ENCODE data around the gene PMEPA1.

DNA sequence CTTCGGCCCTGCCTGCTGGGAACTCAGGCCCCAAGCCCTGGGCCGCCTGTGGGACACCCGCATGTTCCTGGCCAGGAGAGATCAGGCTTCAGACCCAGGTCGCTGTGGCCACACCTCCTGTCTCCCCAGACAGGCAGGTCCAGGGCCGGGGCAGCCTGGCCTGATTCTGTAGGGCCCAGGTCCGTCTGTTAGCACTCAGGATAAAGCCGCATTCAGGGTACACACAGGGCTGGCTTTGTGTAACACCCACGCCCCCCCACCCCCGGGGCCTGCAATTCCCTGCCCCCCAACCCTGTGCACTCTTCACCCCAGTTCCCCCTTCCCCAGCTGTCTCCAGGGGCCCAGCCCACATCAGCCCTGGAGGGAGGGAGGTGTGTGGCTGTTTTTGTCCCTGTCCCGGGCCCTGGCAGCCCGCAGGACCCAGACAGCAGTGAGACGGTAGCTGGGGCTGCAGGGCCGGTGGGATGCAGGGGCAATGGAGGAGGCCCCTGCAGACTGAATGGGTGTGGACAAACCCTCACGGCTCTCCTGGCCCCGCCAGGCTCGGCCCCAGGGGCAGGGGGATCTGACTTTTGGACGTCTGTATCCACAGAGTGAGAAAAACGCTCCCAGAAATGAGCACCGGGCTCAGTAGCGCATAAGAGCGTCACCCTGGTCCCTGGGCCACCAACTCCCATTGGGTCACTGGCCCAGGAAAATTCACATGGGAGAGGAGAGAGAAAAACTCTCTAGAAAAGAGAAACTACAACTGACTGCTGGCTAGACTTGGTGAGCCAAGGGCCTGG lies 47.2 kb downstream of the PMEPA1 start:
- TF ChIP-seq CTCF (IDR thresholded peaks at IDR 0.05; ENCODE audit: extremely low read depth in 1 of 2, insufficient read depth in 1 of 2, low read depth in 1 of 2, low read length in 2 of 2) (no peak), MAX (IDR thresholded peaks at IDR 0.05; ENCODE audit: insufficient read depth, insufficient read length) (no peak), POLR2A (IDR thresholded peaks at IDR 0.05; ENCODE audit: low read depth, low read length) (no peak), MYC (IDR thresholded peaks at IDR 0.05; ENCODE audit: low read depth, low read length) (no peak), GATA2 (IDR thresholded peaks at IDR 0.05; ENCODE audit: insufficient read depth, insufficient read length, low read depth, low read length) (no peak), EZH2 (IDR thresholded peaks at IDR 0.05; ENCODE audit: borderline replicate concordance, low read depth, low read length, severe bottlenecking) (no peak), JUN (IDR thresholded peaks at IDR 0.05; ENCODE audit: borderline replicate concordance, insufficient read depth, insufficient read length, low read depth) (no peak)

Measured in endothelial cell of umbilical vein (primary cell).